ENCODE measurements around the gene CCDC170. TPM values are rescaled to one million over a fixed set of nuclear protein-coding genes. Genes with fewer than 3 reads are reported as not detected.
"Not testable (repeated sequence)": the region's sequence is repeated elsewhere in the genome, so short reads cannot be mapped to it uniquely, and the experiment has no call there.

Gene CCDC170
- total RNA-seq, 4 donors from 2014 or later, result 1.5 to 6.2 (median 5.2) TPM; not detected in 1

DNA sequence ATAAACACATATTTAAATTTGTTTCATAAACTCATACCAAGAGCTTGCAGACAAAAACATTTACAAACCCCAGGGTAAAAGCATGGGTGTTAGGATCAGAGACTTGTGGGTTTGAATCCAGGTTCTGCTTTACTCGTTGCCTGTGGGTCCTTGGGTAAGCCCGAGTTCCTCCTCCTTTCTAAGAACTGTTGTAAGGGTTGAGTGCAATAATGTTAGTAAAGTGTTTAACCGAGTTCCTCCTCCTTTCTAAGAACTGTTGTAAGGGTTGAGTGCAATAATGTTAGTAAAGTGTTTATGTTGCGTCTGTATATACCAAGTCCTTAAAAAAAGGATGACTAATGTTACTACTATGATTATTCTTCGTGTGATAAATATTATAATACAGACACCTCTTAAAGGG is 18.7 kb downstream of the CCDC170 start:
- no peak for DNase-seq
- Histone ChIP-seq H3K27me3 (no peaks in the 10 kb centered on the region), H3K4me3 (no peak overlapping the region), H3K27ac (no peak overlapping the region), H3K4me1 (no peaks in the 10 kb centered on the region), H3K36me3 (no peaks in the 10 kb centered on the region), H3K9me3 (no peaks in the 10 kb centered on the region)
- in situ Hi-C loops (cut with MboI; ENCODE audit: low pct_ligation_motif_present in 1 of 4, low pct_unique_long_range_greater_than_20kb in 1 of 4, low sequenced_read_pairs in 3 of 4) (no loop called here), intact Hi-C loops (cut with DNase I; ENCODE audit: low total_unique reads) (no loop called here)
- WGBS, 2 donors (ENCODE audit: low coverage in 1 of 2), result 55 to 63% methylated on average over 5 of the region's 5 CpGs
- no peak for TF ChIP-seq POLR2AphosphoS5 (IDR thresholded peaks at IDR 0.05)

DNA sequence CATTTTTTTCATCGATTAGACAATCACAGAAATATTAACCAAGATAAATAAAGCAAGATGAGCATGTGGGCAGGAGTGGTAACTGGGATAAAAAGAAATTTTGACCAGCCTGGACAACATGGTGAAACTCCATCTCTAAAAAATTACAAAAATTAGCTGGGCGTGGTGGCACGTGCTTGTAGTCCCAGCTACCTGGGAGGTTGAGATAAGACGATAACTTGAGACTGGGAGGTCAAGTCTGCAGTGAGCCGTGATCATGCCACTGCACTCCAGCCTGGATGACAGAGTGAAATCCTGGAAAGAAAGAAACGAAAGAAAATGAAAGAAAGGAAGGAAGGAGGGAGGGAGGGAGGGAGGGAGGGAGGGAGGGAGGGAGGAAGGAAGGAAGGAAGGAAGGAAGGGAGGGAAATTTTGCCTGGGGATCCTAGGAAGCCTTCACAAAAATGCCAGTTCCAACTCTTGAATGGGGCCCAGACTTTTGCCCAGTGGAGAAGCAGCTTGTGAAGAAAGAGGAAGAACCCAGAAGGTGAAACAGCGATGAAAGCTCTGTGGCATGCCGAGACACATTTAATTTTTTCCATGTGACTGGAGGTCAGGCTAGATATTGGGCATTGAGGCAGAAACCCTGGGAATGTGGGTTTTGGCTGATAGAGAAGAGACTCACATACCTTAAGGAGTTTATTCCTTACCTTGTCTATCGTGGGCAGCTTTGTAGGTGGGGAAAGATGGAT is 20.3 kb downstream of the CCDC170 start:
- no peak overlapping the region for H3K27ac ChIP-seq
- no peak for TF ChIP-seq EP300 (IDR thresholded peaks at IDR 0.05; ENCODE audit: low read depth)
- H3K9me3 ChIP-seq, result peaks cover 0 to 4% of the 10 kb centered on the region in 2 donors
- no peaks in the 10 kb centered on the region for H3K27me3 ChIP-seq
- H3K4me1 ChIP-seq, result no peaks in the 10 kb centered on the region
- no peak for DNase-seq
- 76 to 87% methylated on average over 9 of the region's 9 CpGs for WGBS, 2 donors (ENCODE audit: low coverage in 1 of 2)
- no peak overlapping the region for H3K4me3 ChIP-seq
- in situ Hi-C loops (cut with MboI; ENCODE audit: low pct_ligation_motif_present in 1 of 4, low pct_unique_long_range_greater_than_20kb in 1 of 4, low sequenced_read_pairs in 3 of 4) (no loop called here), intact Hi-C loops (cut with DNase I; ENCODE audit: low total_unique reads) (no loop called here)
- H3K36me3 ChIP-seq, result no peaks in the 10 kb centered on the region

DNA sequence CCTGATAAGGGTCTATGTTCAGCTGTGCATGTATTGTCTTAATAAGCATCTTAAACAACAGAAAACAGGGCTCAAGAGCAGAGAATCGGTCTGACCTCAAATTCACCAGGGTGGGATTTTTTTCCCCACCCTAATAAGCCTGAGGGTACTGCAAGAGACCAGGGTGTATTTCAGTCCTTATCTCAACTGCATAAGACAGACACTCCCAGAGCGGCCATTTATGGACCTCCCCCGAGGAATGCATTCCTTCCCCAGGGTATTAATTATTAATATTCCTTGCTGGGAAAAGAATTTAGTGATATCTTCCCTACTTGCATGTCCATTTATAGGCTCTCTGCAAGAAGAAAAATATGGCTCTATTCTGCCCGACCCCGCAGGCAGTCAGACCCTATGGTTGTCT is 25.2 kb downstream of the CCDC170 start:
- H3K9me3 ChIP-seq; in situ Hi-C loops (cut with MboI; ENCODE audit: low pct_ligation_motif_present in 1 of 4, low pct_unique_long_range_greater_than_20kb in 1 of 4, low sequenced_read_pairs in 3 of 4); DNase-seq; H3K27me3 ChIP-seq; H3K27ac ChIP-seq; H3K4me3 ChIP-seq; H3K36me3 ChIP-seq; intact Hi-C loops (cut with DNase I; ENCODE audit: low total_unique reads); H3K4me1 ChIP-seq: not testable (repeated sequence)
- 81 to 89% methylated on average over 5 of the region's 5 CpGs for WGBS, 2 donors (ENCODE audit: low coverage in 1 of 2)

DNA sequence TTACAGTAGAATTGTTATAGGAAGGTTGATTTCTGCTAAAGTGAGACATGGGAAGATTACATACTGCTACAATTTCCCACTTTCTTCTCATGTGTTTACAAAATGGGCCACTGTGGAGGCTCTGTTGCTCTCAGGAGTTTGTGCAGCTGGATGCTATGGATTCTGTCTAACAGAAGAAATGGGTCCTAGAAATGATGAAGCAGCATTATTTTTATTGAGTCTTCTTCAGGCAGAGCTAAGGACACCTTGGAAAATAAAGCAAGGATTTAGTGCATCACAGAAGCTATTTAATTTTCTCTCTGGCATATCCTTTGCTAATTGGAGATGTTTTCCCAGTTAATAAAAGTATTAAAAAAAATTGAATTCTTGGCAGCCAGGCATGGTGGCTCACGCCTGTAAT is 29.2 kb downstream of the CCDC170 start:
- no peak for TF ChIP-seq POLR2A (IDR thresholded peaks at IDR 0.05)
- TF ChIP-seq POLR2AphosphoS5 (IDR thresholded peaks at IDR 0.05), result no peak
- no peak for TF ChIP-seq EP300 (IDR thresholded peaks at IDR 0.05; ENCODE audit: low read depth)
- TF ChIP-seq, protein P1, sequence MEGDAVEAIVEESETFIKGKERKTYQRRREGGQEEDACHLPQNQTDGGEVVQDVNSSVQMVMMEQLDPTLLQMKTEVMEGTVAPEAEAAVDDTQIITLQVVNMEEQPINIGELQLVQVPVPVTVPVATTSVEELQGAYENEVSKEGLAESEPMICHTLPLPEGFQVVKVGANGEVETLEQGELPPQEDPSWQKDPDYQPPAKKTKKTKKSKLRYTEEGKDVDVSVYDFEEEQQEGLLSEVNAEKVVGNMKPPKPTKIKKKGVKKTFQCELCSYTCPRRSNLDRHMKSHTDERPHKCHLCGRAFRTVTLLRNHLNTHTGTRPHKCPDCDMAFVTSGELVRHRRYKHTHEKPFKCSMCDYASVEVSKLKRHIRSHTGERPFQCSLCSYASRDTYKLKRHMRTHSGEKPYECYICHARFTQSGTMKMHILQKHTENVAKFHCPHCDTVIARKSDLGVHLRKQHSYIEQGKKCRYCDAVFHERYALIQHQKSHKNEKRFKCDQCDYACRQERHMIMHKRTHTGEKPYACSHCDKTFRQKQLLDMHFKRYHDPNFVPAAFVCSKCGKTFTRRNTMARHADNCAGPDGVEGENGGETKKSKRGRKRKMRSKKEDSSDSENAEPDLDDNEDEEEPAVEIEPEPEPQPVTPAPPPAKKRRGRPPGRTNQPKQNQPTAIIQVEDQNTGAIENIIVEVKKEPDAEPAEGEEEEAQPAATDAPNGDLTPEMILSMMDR (IDR thresholded peaks at IDR 0.05), result no peak
- H3K9me3 ChIP-seq, result peaks cover 0 to 5% of the 10 kb centered on the region in 2 donors
- H3K36me3 ChIP-seq, result no peaks in the 10 kb centered on the region
- 54% methylated on average over 1 of the region's 1 CpG; no CpG with 5 or more reads in 1 of the 2 donors for WGBS, 2 donors (ENCODE audit: low coverage in 1 of 2)
- no peaks in the 10 kb centered on the region for H3K27me3 ChIP-seq
- no peaks in the 10 kb centered on the region for H3K4me1 ChIP-seq
- H3K4me3 ChIP-seq, result no peak overlapping the region
- H3K27ac ChIP-seq, result no peak overlapping the region
- no peak for DNase-seq
- in situ Hi-C loops (cut with MboI; ENCODE audit: low pct_ligation_motif_present in 1 of 4, low pct_unique_long_range_greater_than_20kb in 1 of 4, low sequenced_read_pairs in 3 of 4) (no loop called here), intact Hi-C loops (cut with DNase I; ENCODE audit: low total_unique reads) (no loop called here)

DNA sequence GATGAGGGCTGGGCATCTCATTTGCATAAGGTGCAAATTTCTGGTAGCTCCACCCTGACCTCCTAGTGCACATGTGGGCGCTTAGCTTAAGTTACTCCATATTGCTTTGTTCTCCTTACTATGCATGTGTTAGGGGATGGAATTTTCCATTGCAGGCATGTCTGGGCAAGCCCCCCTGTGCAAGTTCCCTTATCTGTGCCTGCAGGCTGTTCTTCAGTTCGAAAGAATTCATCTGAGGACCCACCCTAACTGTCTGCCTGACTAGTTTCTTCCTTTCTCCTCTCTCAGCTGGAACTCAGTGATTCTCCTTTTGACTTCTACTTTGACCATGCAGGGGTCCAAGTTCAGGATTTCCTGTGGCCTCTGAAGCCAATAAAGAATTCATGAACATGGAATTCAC is 30.2 kb downstream of the CCDC170 start:
- in situ Hi-C loops (cut with MboI; ENCODE audit: low pct_ligation_motif_present in 1 of 4, low pct_unique_long_range_greater_than_20kb in 1 of 4, low sequenced_read_pairs in 3 of 4) (no loop called here), intact Hi-C loops (cut with DNase I; ENCODE audit: low total_unique reads) (no loop called here)
- no peaks in the 10 kb centered on the region for H3K36me3 ChIP-seq
- no peak overlapping the region for H3K27ac ChIP-seq
- no peak overlapping the region for H3K4me3 ChIP-seq
- peaks cover 0 to 3% of the 10 kb centered on the region in 2 donors for H3K9me3 ChIP-seq
- DNase-seq, result no peak
- 70 to 75% methylated on average over 1 to 2 of the region's 2 CpGs for WGBS, 2 donors (ENCODE audit: low coverage in 1 of 2)
- no peaks in the 10 kb centered on the region for H3K4me1 ChIP-seq
- TF ChIP-seq POLR2AphosphoS5 (IDR thresholded peaks at IDR 0.05) (no peak), POLR2A (IDR thresholded peaks at IDR 0.05) (no peak), EP300 (IDR thresholded peaks at IDR 0.05; ENCODE audit: low read depth) (no peak)
- TF ChIP-seq, protein P1 (IDR thresholded peaks at IDR 0.05), result no peak
- no peaks in the 10 kb centered on the region for H3K27me3 ChIP-seq
